ENCODE measurements around the gene LMO2. TPM values are rescaled to one million over a fixed set of nuclear protein-coding genes. Genes with fewer than 3 reads are reported as not detected.

LMO2 gene
- total RNA-seq, 2 donors from 2014 or later: not detected

- Mint-ChIP-seq H3K27me3 (peaks cover 70 to 73% of the 10 kb centered on the region in 2 donors), H3K4me1 (ENCODE audit: low read depth in 2 of 2) (peaks cover 30 to 32% of the 10 kb centered on the region in 2 donors), H3K4me3 (peak overlapping the region; percentile 85), H3K36me3 (peaks cover 8% of the 10 kb centered on the region), H3K9me3 (no peaks in the 10 kb centered on the region), H3K27ac (peak overlapping the region; percentile 69 to 81)
- ATAC-seq (no peak), DNase-seq (ENCODE audit: low spot score) (no peak)
These were observed 1.2 kb upstream of the LMO2 start for GRCh38 chr11:33892906-33893594.

- Mint-ChIP-seq H3K4me3 (no peak overlapping the region), H3K36me3 (peaks cover 8% of the 10 kb centered on the region)
These were observed 2.0 kb downstream of the LMO2 start for GRCh38 chr11:33889821-33890378.

GRCh38 chr11:33889296-33889695 lies 2.6 kb downstream of the LMO2 start:
- H3K4me1 Mint-ChIP-seq (ENCODE audit: low read depth in 2 of 2): peaks cover 30 to 31% of the 10 kb centered on the region in 2 donors
- no peaks in the 10 kb centered on the region for H3K9me3 Mint-ChIP-seq
- H3K4me3 Mint-ChIP-seq: no peak overlapping the region
- ATAC-seq (no peak), DNase-seq (ENCODE audit: low spot score) (no peak)
- peaks cover 8% of the 10 kb centered on the region for H3K36me3 Mint-ChIP-seq
- no peak overlapping the region for H3K27ac Mint-ChIP-seq
- peaks cover 73 to 84% of the 10 kb centered on the region in 2 donors for H3K27me3 Mint-ChIP-seq

More at GRCh38 chr11:33889821-33890378, 2.0 kb downstream of the LMO2 start:
- Mint-ChIP-seq H3K27ac (no peak overlapping the region), H3K9me3 (no peaks in the 10 kb centered on the region), H3K27me3 (peaks cover 75 to 83% of the 10 kb centered on the region in 2 donors), H3K4me1 (ENCODE audit: low read depth in 2 of 2) (peaks cover 35 to 37% of the 10 kb centered on the region in 2 donors)
- DNase-seq (ENCODE audit: low spot score) (no peak), ATAC-seq (no peak)

GRCh38 chr11:33887886-33888285 lies 4.0 kb downstream of the LMO2 start:
- peaks cover 76 to 84% of the 10 kb centered on the region in 2 donors for H3K27me3 Mint-ChIP-seq
- DNase-seq (ENCODE audit: low spot score): no peak
- H3K4me3 Mint-ChIP-seq: no peak overlapping the region
- H3K9me3 Mint-ChIP-seq: no peaks in the 10 kb centered on the region
- no peak for ATAC-seq
- no peak overlapping the region for H3K27ac Mint-ChIP-seq
- H3K4me1 Mint-ChIP-seq (ENCODE audit: low read depth in 2 of 2): peaks cover 16% of the 10 kb centered on the region in 2 donors
- H3K36me3 Mint-ChIP-seq: peaks cover 8% of the 10 kb centered on the region

GRCh38 chr11:33885338-33886005 lies 6.4 kb downstream of the LMO2 start:
- ATAC-seq (peak in 1 of 2 donors; percentile 21), DNase-seq (ENCODE audit: low spot score) (no peak)
- Mint-ChIP-seq H3K27ac (peak overlapping the region in 1 of 2 donors; percentile 42), H3K4me3 (no peak overlapping the region), H3K9me3 (no peaks in the 10 kb centered on the region), H3K4me1 (ENCODE audit: low read depth in 2 of 2) (peaks cover 5 to 8% of the 10 kb centered on the region in 2 donors), H3K36me3 (peaks cover 8% of the 10 kb centered on the region), H3K27me3 (peaks cover 72 to 84% of the 10 kb centered on the region in 2 donors)

DNA sequence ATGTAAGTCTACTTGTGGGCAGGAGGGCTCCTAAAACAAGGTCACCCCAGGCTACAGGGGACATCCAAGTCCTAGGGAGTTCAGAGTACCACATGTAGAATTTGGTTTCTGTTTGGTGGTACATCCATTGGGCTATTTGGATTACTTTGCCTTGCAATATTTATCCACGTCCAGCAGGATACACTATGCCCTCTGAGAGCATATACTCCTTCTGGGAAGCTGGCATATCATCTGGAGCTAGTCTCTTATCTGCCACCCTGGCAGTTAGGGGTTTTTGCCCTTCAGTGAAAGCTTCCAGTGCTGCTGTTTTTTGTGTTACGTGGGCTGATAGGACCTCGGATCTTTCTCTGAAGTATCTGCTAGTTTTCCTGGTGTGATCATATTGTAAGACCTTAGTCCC lies 7.3 kb downstream of the LMO2 start:
- H3K27me3 Mint-ChIP-seq: peaks cover 74 to 88% of the 10 kb centered on the region in 2 donors
- H3K4me3 Mint-ChIP-seq: no peak overlapping the region
- H3K36me3 Mint-ChIP-seq: peaks cover 5% of the 10 kb centered on the region
- DNase-seq (ENCODE audit: low spot score) (no peak), ATAC-seq (no peak)
- H3K27ac Mint-ChIP-seq: no peak overlapping the region
- H3K9me3 Mint-ChIP-seq: no peaks in the 10 kb centered on the region
- peaks cover 5 to 8% of the 10 kb centered on the region in 2 donors for H3K4me1 Mint-ChIP-seq (ENCODE audit: low read depth in 2 of 2)

DNA sequence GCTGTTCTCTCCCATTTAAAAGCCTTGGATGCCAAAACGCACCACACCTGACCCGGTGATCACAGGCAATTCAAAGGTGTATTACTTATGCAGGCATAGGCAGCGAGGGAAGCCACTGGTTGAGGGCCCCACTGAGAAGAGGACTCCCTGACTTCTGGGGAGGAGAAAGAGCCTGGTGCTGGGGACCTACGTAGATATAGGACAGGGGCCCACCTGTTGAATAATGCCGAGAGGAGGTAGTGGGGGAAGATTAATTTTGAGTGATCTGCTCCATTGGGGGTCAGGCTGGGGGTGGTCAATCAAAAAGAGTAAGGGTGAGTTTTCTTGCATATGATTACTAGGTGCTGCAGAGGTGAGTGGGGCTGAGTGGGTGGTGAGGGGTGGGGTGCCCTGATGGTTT lies 7.8 kb downstream of the LMO2 start:
- no peak overlapping the region for H3K4me3 Mint-ChIP-seq
- no peak for DNase-seq (ENCODE audit: low spot score)
- no peak overlapping the region for H3K27ac Mint-ChIP-seq
- no peaks in the 10 kb centered on the region for H3K36me3 Mint-ChIP-seq
- peaks cover 5 to 8% of the 10 kb centered on the region in 2 donors for H3K4me1 Mint-ChIP-seq (ENCODE audit: low read depth in 2 of 2)
- no peaks in the 10 kb centered on the region for H3K9me3 Mint-ChIP-seq
- peaks cover 71 to 88% of the 10 kb centered on the region in 2 donors for H3K27me3 Mint-ChIP-seq
- no peak for ATAC-seq

DNA sequence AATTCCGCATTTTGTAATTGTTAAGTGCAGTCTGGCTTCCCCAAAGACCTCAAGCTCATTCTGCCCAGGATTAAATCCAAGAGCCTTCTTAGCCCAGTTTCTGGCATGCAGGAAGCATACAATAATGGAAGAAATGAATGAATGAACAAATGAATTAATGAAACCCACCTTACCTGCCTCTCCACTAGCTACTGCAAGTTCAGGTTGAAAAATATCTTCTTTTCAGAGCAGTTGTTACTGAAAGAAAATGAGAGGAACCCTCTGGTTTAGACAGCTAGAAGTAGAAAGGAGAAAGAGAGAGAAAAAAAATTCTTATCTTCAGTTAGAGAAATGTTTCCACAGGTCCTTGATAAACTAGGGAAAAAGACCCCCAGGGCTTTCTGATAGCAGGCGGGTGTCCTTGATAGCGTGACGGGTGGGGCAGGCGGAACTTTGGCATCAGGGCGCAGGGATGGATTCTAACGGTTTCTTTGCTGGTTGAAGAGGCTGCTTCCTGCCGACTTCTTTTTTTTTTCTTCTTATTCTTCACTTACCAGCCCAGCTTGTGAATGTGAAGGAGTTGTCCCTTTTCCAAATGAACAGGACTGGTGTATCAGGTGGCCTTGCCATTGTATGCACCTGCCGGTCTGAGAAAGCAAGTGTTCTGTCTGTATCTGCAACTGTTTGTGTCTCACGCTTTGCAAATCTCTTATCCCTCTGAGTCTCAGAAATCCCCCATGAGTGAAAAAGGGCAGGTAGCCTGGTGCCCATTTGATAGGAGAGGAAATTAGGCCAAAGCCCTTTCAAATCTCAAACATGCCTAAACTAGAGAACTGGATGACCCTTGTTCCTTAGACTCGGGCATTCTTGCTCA lies 10.0 kb downstream of the LMO2 start:
- no peak overlapping the region for H3K4me3 Mint-ChIP-seq
- no peak overlapping the region for H3K27ac Mint-ChIP-seq
- H3K9me3 Mint-ChIP-seq: no peaks in the 10 kb centered on the region
- H3K36me3 Mint-ChIP-seq: no peaks in the 10 kb centered on the region
- peaks cover 65 to 84% of the 10 kb centered on the region in 2 donors for H3K27me3 Mint-ChIP-seq
- DNase-seq (ENCODE audit: low spot score) (no peak), ATAC-seq (no peak)
- peaks cover 5 to 7% of the 10 kb centered on the region in 2 donors for H3K4me1 Mint-ChIP-seq (ENCODE audit: low read depth in 2 of 2)

DNA sequence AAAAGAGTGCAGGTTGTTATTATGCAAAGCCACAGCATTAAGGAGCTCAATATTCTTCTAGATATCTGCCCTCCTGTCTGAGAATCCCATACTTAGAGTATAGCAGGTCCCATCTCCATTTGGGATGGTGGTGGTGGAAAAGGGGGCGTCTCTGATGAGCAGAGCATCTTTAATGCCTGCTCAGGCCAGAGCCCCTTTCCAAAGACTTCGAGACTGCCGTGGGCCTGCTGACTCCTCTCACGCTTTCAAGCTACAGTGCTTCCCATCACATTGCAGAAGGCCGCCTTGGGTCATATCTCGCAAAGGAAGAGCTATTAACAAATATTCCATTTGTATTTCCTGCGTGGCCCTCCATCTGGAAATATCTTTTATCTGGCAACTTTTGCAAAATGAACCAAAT lies 10.9 kb downstream of the LMO2 start:
- H3K9me3 Mint-ChIP-seq: no peaks in the 10 kb centered on the region
- H3K4me3 Mint-ChIP-seq: no peak overlapping the region

DNA sequence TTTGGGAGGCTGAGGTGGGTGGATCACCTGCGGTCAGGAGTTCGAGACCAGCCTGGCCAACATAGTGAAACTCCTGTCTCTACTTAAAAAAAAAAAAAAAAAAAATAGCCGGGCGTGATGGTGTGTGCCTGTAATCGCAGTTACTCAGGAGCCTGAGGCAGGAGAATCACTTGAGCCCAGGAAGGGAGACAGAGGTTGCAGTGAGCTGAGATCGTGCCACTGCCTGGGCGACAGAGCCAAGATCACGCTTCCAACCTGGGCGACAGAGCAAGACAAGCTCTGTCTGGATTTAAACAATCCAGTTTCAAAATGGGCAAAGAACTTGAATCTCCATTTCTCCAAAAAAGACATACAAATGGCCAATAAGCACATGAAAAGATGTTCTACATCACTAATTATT lies 12.5 kb downstream of the LMO2 start:
- Mint-ChIP-seq H3K9me3 (no peaks in the 10 kb centered on the region), H3K27ac (no peak overlapping the region), H3K27me3 (peaks cover 67 to 90% of the 10 kb centered on the region in 2 donors), H3K36me3 (no peaks in the 10 kb centered on the region), H3K4me3 (no peak overlapping the region), H3K4me1 (ENCODE audit: low read depth in 2 of 2) (no peaks in the 10 kb centered on the region)
- no peak for DNase-seq (ENCODE audit: low spot score)
- no peak for ATAC-seq

More for the DNA sequence above, 10.9 kb downstream of the LMO2 start:
- Mint-ChIP-seq H3K27me3 (peaks cover 67 to 88% of the 10 kb centered on the region in 2 donors), H3K36me3 (no peaks in the 10 kb centered on the region), H3K27ac (no peak overlapping the region), H3K4me1 (ENCODE audit: low read depth in 2 of 2) (peaks cover 5% of the 10 kb centered on the region in 2 donors)
- ATAC-seq (no peak), DNase-seq (ENCODE audit: low spot score) (no peak)

GRCh38 chr11:33877038-33877437 lies 14.8 kb downstream of the LMO2 start:
- no peaks in the 10 kb centered on the region for H3K9me3 Mint-ChIP-seq
- no peak overlapping the region for H3K4me3 Mint-ChIP-seq
- H3K36me3 Mint-ChIP-seq: no peaks in the 10 kb centered on the region
- DNase-seq (ENCODE audit: low spot score) (no peak), ATAC-seq (no peak)
- H3K4me1 Mint-ChIP-seq (ENCODE audit: low read depth in 2 of 2): no peaks in the 10 kb centered on the region
- peaks cover 57 to 86% of the 10 kb centered on the region in 2 donors for H3K27me3 Mint-ChIP-seq
- H3K27ac Mint-ChIP-seq: no peak overlapping the region

DNA sequence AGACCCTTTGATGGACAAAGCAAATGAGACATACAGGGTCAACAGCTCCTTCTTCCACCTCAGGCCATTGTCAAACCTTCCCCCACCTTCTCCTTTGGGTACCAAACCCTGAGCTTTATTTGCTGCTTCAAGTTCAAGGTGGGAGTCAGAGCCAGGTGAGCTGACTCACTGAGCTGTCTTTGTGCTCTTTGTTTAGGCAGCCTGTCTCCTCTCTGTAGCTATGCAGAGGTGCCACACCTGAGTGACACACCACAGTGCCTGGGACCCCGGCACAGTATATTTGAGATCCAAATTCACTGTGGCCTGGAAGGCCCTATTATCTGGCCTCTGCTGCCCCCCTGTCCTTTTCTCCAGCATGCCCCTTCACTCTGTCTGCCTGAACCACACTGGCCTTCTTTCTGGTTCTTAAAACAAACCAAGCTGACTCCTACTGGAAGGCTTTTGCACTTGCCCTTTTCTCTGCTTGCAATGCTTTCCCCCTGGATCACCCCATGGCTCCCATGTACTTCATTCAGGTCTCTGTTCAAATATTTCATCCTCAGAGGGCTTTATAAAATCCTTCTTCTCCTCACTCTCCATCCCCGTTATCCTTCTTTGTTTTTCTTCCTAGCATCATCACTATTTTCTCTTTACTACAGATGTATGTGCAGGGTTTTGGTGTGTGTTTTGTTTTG lies 16.1 kb downstream of the LMO2 start:
- H3K4me3 Mint-ChIP-seq: no peak overlapping the region

DNA sequence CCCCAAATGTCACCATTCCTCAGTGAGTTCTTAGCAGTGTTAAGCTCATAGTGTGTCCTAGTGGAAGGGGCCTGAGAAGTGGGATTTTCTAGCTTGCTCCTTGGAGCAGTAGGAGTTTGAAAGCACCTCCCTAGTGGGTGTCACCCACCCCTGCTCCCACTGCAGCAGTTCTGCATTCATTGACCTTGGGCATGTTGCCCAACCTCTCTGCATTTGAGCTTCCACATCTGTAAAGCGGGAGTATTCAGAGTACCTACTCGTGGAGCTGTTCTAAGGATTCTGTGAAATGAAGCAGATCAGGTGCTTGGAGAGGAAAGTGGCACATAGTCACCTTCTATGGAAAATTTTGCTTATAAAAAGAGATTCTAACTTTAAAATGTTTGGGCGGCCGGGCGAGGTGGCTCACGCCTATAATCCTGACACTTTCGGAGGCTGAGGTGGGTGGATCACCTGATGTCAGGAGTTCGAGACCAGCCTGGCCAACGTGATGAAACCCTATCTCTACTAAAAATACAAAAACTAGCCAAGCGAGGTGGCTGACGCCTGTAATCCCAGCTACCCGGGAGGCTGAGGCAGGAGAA lies 16.9 kb downstream of the LMO2 start:
- Mint-ChIP-seq H3K4me1 (ENCODE audit: low read depth in 2 of 2) (peaks cover 2 to 6% of the 10 kb centered on the region in 2 donors), H3K36me3 (no peaks in the 10 kb centered on the region), H3K9me3 (no peaks in the 10 kb centered on the region), H3K27ac (no peak overlapping the region), H3K27me3 (peaks cover 54 to 74% of the 10 kb centered on the region in 2 donors), H3K4me3 (no peak overlapping the region)
- ATAC-seq (no peak), DNase-seq (ENCODE audit: low spot score) (no peak)

More for the DNA sequence above, 16.1 kb downstream of the LMO2 start:
- H3K4me1 Mint-ChIP-seq (ENCODE audit: low read depth in 2 of 2): peaks cover 0 to 2% of the 10 kb centered on the region in 2 donors
- H3K27ac Mint-ChIP-seq: no peak overlapping the region
- peaks cover 52 to 78% of the 10 kb centered on the region in 2 donors for H3K27me3 Mint-ChIP-seq
- ATAC-seq (no peak), DNase-seq (ENCODE audit: low spot score) (no peak)
- H3K9me3 Mint-ChIP-seq: no peaks in the 10 kb centered on the region
- H3K36me3 Mint-ChIP-seq: no peaks in the 10 kb centered on the region

Measured in natural killer cell treated with Interleukin-12 subunit alpha and Interleukin-12 subunit beta and Interleukin-15 and Interleukin-18, amount 100 ng/mL, for 72 hours (primary cell).